Left lung (tissue), 10 donors: Measurements from ENCODE around the gene GPR12. TPM values are rescaled to one million over a fixed set of nuclear protein-coding genes. Genes with fewer than 3 reads are reported as not detected.

ENCODE experiments used
- ATAC-seq: fragments of 200-7000 bp; cut with Tn5 transposase; one replicate; pipeline ENCODE4 v1.9.1; 2020; ENCODE audit warnings: moderate library complexity
- DNase-seq, 4 donors: peaks; one replicate each; pipeline ENCODE4 v3.0.0-alpha.2; 2013 to 2020
- H3K27ac ChIP-seq, 2 donors: fragments of 200-600 bp; sonication (generic) in 1 of 2; one replicate each; pipeline versions ENCODE4 v1.5.0 to v1.8.0; 2020 to 2021
- H3K27me3 ChIP-seq, 2 donors: fragments of 200-600 bp; sonication (generic) in 1 of 2; one replicate each; pipeline versions ENCODE4 v1.5.0 to v1.8.0; 2020 to 2021
- H3K36me3 ChIP-seq, 2 donors: fragments of 200-600 bp; sonication (generic) in 1 of 2; one replicate each; pipeline versions ENCODE4 v1.5.0 to v1.8.0; 2020 to 2021
- H3K4me1 ChIP-seq, 2 donors: fragments of 200-600 bp; one replicate each; pipeline ENCODE4 v1.8.0; 2021
- H3K4me3 ChIP-seq, 2 donors: fragments of 200-600 bp; sonication (generic) in 1 of 2; one replicate each; pipeline versions ENCODE4 v1.5.0 to v1.8.0; 2020 to 2021; ENCODE audit warnings: mild to moderate bottlenecking in 1 of 2
- H3K9me3 ChIP-seq, 2 donors: fragments of 200-600 bp; sonication (generic) in 1 of 2; one replicate each; pipeline versions ENCODE4 v1.5.0 to v1.8.0; 2020 to 2021
- CTCF ChIP-seq, 2 donors: fragments of 200-600 bp; sonication (generic) in 1 of 2; IDR thresholded peaks; one replicate each; pipeline versions ENCODE4 v1.5.0 to v1.8.0; 2021; ENCODE audit warnings: antibody characterized with exemption in 2 of 2
- intact Hi-C, 2 donors: fragments of 100-400 bp; cut with DNase I; formaldehyde crosslinking; loops; one replicate each; pipeline versions ENCODE4 v1.11.2 to v1.14.2; 2022
- polyA plus RNA-seq, 6 donors: library from polyadenylated mRNA; unstranded; fragments of 120-200 nt; gene quantifications; one replicate each; pipeline ENCODE4 v1.2.1, GENCODE V29; 2013; ENCODE audit not compliant: insufficient read length in 6 of 6
- total RNA-seq, 2 donors: library from RNA; stranded (reverse); fragmentation: NEBNext Ultra II Directional; extraction: Animal tissue kit (Norgen Biotek cat#: 25700); gene quantifications; one replicate each; pipeline ENCODE4 v1.2.1, GENCODE V29; 2021
- donor health status: DM: no; HTN: yes; CAD: no.
- donor health status: DM: no; HTN: no; CAD: no.

GPR12 gene
- total and polyA plus RNA-seq, 8 donors: 0.04 to 0.06 (median 0.04) TPM; not detected in 5

GRCh38 chr13:26786651-26787295 lies 26.2 kb upstream of the GPR12 start:
- Histone ChIP-seq H3K9me3 (no peaks in the 10 kb centered on the region), H3K36me3 (no peaks in the 10 kb centered on the region), H3K4me3 (no peak overlapping the region), H3K4me1 (peaks cover 0 to 3% of the 10 kb centered on the region in 2 donors), H3K27me3 (peaks cover 0 to 24% of the 10 kb centered on the region in 2 donors), H3K27ac (no peak overlapping the region)
- DNase-seq (no peak), ATAC-seq (no peak)
- TF ChIP-seq CTCF (IDR thresholded peaks at IDR 0.05): no peak
- intact Hi-C loops: no loop called here

- Histone ChIP-seq H3K4me1 (peaks cover 0 to 3% of the 10 kb centered on the region in 2 donors), H3K4me3 (peak overlapping the region in 1 of 2 donors; percentile 11), H3K9me3 (no peaks in the 10 kb centered on the region), H3K36me3 (no peaks in the 10 kb centered on the region), H3K27me3 (peaks cover 0 to 32% of the 10 kb centered on the region in 2 donors), H3K27ac (no peak overlapping the region)
- DNase-seq (peak in 2 of 4 donors; percentile 6 to 81), ATAC-seq (peak; percentile 53)
- intact Hi-C loops: no loop called here
- TF ChIP-seq CTCF (IDR thresholded peaks at IDR 0.05): no peak
Observed at GRCh38 chr13:26785838-26786630, 25.4 kb upstream of the GPR12 start.

- ATAC-seq: no peak
- intact Hi-C loops: no loop called here
- Histone ChIP-seq H3K27me3 (peaks cover 0 to 32% of the 10 kb centered on the region in 2 donors), H3K9me3 (no peaks in the 10 kb centered on the region), H3K36me3 (no peaks in the 10 kb centered on the region), H3K4me3 (peak overlapping the region in 1 of 2 donors; percentile 11), H3K27ac (no peak overlapping the region), H3K4me1 (peaks cover 0 to 3% of the 10 kb centered on the region in 2 donors)
- TF ChIP-seq CTCF (IDR thresholded peaks at IDR 0.05): no peak
- DNase-seq: peak in 1 of 4 donors; percentile 75
Observed at GRCh38 chr13:26784704-26785639, 24.4 kb upstream of the GPR12 start.

- no peak overlapping the region for H3K27ac ChIP-seq
- no peak overlapping the region for H3K4me3 ChIP-seq
- no peak for DNase-seq
- ATAC-seq: no peak
- intact Hi-C loops: no loop called here
- H3K36me3 ChIP-seq: no peaks in the 10 kb centered on the region
- peaks cover 0 to 17% of the 10 kb centered on the region in 2 donors for H3K27me3 ChIP-seq
- H3K4me1 ChIP-seq: no peaks in the 10 kb centered on the region
- TF ChIP-seq CTCF (IDR thresholded peaks at IDR 0.05): no peak
- no peaks in the 10 kb centered on the region for H3K9me3 ChIP-seq
Observed at GRCh38 chr13:26780411-26780810, 19.8 kb upstream of the GPR12 start.
